Epithelial cell of proximal tubule (primary cell): Measurements from ENCODE around the gene TTC9B. TPM values are rescaled to one million over a fixed set of nuclear protein-coding genes. Genes with fewer than 3 reads are reported as not detected.
"Not testable (repeated sequence)": the region's sequence is repeated elsewhere in the genome, so short reads cannot be mapped to it uniquely, and the experiment has no call there.

Source experiments
- DNase-seq: peaks from one replicate; pipeline ENCODE4 v3.0.0-alpha.2; 2011; ENCODE audit warnings: low read depth
- H3K4me3 ChIP-seq: 2 replicates; pipeline ENCODE4 v1.5.1; 2011; ENCODE audit warnings: low read depth, mild to moderate bottlenecking, low read length
- CTCF ChIP-seq: conservative IDR thresholded peaks from 2 replicates; pipeline ENCODE4 v1.5.1; 2012; ENCODE audit warnings: low read depth, mild to moderate bottlenecking, low read length
- total RNA-seq: library from RNA; depleted of rRNA; stranded (reverse); fragments of >200 nt; gene quantifications from 2 replicates; pipeline ENCODE4 v1.2.3, GENCODE V29; 2015

TTC9B gene
- total RNA-seq, 1 donor from 2014 or later, result not detected

DNA sequence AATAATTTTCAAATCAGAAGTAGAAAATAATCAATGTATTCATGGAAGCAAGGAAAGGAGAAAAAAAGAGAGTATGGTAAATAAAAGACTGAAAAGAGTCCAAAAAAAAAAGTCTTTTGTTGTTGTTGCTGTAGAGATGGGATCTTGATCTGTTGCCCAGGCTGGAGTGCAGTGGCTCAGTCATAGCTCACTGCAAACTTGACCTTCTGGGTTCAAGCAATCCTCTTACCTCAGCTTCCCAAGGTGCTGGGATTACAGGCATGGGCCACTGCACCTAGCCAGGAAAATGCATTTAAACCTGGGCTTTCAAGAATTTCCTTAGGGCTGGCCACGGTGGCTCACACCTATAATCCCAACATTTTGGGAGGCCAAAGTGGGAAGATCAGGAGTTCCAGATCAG is 33.9 kb downstream of the TTC9B start:
- TF ChIP-seq CTCF, result no peak
- no peak for DNase-seq
- H3K4me3 ChIP-seq, result no peak overlapping the region

DNA sequence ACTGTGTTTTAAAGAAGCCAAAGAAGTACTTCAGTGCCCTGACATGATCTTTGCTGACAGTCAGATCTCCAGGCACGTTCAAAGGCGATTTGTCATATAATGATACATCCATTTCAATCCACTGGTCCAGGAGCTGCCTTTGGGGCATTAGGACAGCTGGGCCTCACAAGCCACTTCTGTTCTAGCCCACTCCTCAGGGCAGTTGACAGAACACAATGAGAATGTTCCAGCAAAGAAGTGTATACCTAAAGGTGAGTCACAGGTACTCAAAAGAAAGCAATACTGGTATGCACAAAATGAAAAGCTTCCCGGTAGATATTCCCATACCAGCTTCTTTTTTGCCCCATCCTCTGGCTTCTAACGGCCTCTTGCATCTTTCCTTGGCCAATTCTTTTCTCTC is 39.4 kb downstream of the TTC9B start:
- DNase-seq, result no peak
- no peak overlapping the region for H3K4me3 ChIP-seq
- no peak for TF ChIP-seq CTCF

GRCh38 chr19:40177286-40178070 is 40.7 kb downstream of the TTC9B start:
- DNase-seq, result no peak
- H3K4me3 ChIP-seq, result no peak overlapping the region
- TF ChIP-seq CTCF, result no peak

DNA sequence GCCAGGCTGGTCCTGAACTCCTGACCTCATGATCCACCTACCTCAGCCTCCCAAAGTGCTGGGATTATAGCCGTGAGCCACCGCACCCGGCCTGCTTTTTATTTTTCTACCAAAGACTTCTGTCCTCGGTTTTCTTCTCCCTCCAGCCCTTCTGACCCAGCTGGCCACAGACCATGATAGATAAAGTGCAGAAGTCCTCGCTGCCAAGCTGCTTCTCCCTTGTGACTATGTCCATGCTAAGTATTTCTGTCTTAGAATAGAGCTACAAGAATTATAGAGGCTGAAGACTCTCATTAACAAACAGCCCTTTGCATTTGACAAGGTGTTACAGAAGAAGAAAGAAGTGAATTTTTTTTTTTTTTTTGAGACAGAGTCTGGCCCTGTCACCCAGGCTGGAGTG is 42.4 kb downstream of the TTC9B start:
- no peak overlapping the region for H3K4me3 ChIP-seq
- DNase-seq, result no peak
- no peak for TF ChIP-seq CTCF

GRCh38 chr19:40174092-40174491 is 44.1 kb downstream of the TTC9B start:
- DNase-seq, result no peak
- no peak for TF ChIP-seq CTCF
- H3K4me3 ChIP-seq, result no peak overlapping the region

DNA sequence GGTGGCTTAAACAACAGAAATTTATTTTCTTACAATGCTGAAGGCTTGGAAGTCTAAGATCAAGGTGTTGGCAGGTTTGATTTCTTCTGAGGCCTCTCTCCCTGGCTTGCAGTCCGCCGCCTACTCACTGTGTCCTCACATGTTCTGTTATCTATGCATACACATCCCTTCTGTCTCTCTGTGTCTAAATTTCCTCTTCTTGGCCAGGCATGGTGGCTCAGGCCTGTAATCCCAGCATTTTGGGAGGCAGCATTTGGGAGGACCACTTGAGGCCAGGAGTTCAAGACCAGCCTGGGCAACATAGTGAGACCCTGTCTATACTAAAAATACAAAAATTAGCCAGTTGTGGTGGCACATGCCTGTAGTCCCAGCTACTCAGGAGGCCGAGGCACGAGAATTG is 46.9 kb downstream of the TTC9B start:
- not testable (repeated sequence) for DNase-seq, H3K4me3 ChIP-seq

DNA sequence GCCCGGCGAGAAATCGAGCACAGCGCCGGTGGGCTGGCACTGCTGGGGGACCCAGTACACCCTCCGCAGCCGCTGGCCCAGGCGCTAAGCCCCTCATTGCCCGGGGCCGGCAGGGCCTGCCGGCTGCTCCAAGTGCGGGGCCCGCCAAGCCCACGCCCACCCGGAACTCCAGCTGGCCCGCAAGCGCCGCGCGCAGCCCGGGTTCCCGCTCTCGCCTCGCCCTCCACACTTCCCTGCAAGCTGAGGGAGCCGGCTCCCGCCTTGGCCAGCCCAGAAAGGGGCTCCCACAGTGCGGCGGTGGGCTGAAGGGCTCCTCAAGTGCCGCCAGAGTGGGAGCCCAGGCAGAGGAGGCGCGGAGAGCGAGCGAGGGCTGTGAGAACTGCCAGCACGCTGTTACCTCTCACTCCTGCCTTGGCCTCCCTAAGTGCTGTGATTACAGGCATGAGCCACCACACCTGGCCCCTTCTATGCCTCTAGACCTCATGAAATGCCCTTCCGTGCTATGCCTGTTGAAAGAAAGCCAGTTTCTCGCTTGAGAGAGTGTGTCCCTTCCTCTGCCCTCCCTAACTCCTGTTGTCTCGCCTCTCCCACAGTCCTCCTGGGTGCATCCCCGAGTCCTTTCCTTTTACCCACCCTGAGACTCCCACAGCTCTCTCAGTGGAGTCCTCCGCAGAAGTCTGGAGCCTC is 47.7 kb downstream of the TTC9B start:
- not testable (repeated sequence) for H3K4me3 ChIP-seq, DNase-seq

- H3K4me3 ChIP-seq, DNase-seq: not testable (repeated sequence)
Observed at GRCh38 chr19:40169482-40170302, 48.5 kb downstream of the TTC9B start.

Other genes starting within 250 kb of the TTC9B start
- 126 and 199 TPM in 2 replicates for gene PSMC4, start 247.2 kb downstream of the TTC9B start, total RNA-seq
- gene ZNF546, start 221.3 kb downstream of the TTC9B start, total RNA-seq, result 0.17 and 0.87 TPM in 2 replicates
- 5.6 and 21.4 TPM in 2 replicates for gene ZNF780B, start 162.2 kb downstream of the TTC9B start, total RNA-seq
- 6.9 and 12.5 TPM in 2 replicates for gene ZNF780A, start 127.4 kb downstream of the TTC9B start, total RNA-seq
- 9.9 and 10.4 TPM in 2 replicates for gene MAP3K10, start 27.0 kb downstream of the TTC9B start, total RNA-seq
- gene CCNP, start 8.3 kb upstream of the TTC9B start, total RNA-seq, result 0.14 and 0.23 TPM in 2 replicates
- 46.4 and 77.0 TPM in 2 replicates for gene AKT2, start 67.0 kb upstream of the TTC9B start, total RNA-seq
- 10.6 and 13.5 TPM in 2 replicates for gene C19orf47, start 130.0 kb upstream of the TTC9B start, total RNA-seq
- gene PLD3, start 130.3 kb upstream of the TTC9B start, total RNA-seq, result 148 and 284 TPM in 2 replicates
- not detected in 2 replicates for gene HIPK4, start 171.8 kb upstream of the TTC9B start, total RNA-seq
- gene PRX, start 195.0 kb upstream of the TTC9B start, total RNA-seq, result 0.80 and 1.3 TPM in 2 replicates
- 14.2 and 14.5 TPM in 2 replicates for gene SERTAD1, start 207.6 kb upstream of the TTC9B start, total RNA-seq
- gene SERTAD3, start 226.0 kb upstream of the TTC9B start, total RNA-seq, result 11.3 and 18.1 TPM in 2 replicates
- 29.0 and 34.0 TPM in 2 replicates for gene BLVRB, start 247.4 kb upstream of the TTC9B start, total RNA-seq
- gene SPTBN4, start 248.6 kb upstream of the TTC9B start, total RNA-seq, result 0.14 and 0.17 TPM in 2 replicates